Gastroesophageal sphincter (tissue), 4 donors: ENCODE results near the gene IRF2BPL. TPM values are rescaled to one million over a fixed set of nuclear protein-coding genes. Genes with fewer than 3 reads are reported as not detected.
A peak's percentile ranks its signal among the peaks of the same experiment; 100 is the strongest.

Experiments
- ATAC-seq: fragments of 150-250 bp; one replicate; pipeline ENCODE4 v1.9.1; 2016; ENCODE audit warnings: mild to moderate bottlenecking, moderate library complexity
- H3K27ac ChIP-seq, 4 donors: fragments of 200-600 bp; sonication (generic) in 3 of 4; 1 replicate in 3 of 4; 2 replicates in 1 of 4; pipeline ENCODE4 v1.5.1; 2016 to 2019
- H3K27me3 ChIP-seq: fragments of 200-600 bp; sonication (generic); one replicate; pipeline ENCODE4 v1.5.1; 2019
- H3K36me3 ChIP-seq, 2 donors: fragments of 200-600 bp; sonication (generic); one replicate each; pipeline ENCODE4 v1.5.1; 2019; ENCODE audit warnings: control low read depth in 1 of 2
- H3K4me1 ChIP-seq, 3 donors: fragments of 200-600 bp; sonication (generic); 1 replicate in 2 of 3; 2 replicates in 1 of 3; pipeline ENCODE4 v1.5.1; 2016 to 2019; ENCODE audit warnings: control low read depth in 2 of 3
- H3K4me3 ChIP-seq, 2 donors: fragments of 200-600 bp; sonication (generic); one replicate each; pipeline ENCODE4 v1.5.1; 2019; ENCODE audit warnings: mild to moderate bottlenecking in 1 of 2, moderate library complexity in 1 of 2
- H3K9me3 ChIP-seq, 3 donors: fragments of 200-600 bp; sonication (generic); one replicate each; pipeline ENCODE4 v1.5.1; 2017 to 2019; ENCODE audit warnings: control low read depth in 2 of 3
- CTCF ChIP-seq, 4 experiments: fragments of 200-600 bp in 2 of 4; fragments of 450-650 bp in 2 of 4; sonication (generic) in 1 of 4; IDR thresholded peaks; one replicate each; pipeline ENCODE4 v1.5.1; 2017 to 2019; ENCODE audit warnings: antibody characterized with exemption in 4 of 4, mild to moderate bottlenecking in 2 of 4, moderate library complexity in 2 of 4
- EP300 ChIP-seq: sonication (generic); formaldehyde crosslinking; IDR thresholded peaks from one replicate; pipeline ENCODE4 v1.6.1; 2017; ENCODE audit warnings: antibody characterized with exemption, mild to moderate bottlenecking
- POLR2A ChIP-seq, 2 donors: fragments of 450-650 bp; IDR thresholded peaks; one replicate each; pipeline ENCODE4 v1.6.1; 2017; ENCODE audit warnings: antibody characterized with exemption in 2 of 2, mild to moderate bottlenecking in 2 of 2, moderate library complexity in 1 of 2
- POLR2AphosphoS5 ChIP-seq: sonication (generic); formaldehyde crosslinking; IDR thresholded peaks from one replicate; pipeline ENCODE4 v1.6.1; 2017; ENCODE audit warnings: antibody characterized with exemption
- WGBS, 2 donors: methylation state at CpG; one replicate each; pipeline ENCODE4 v1.1.5; 2018; ENCODE audit warnings: low coverage in 1 of 2; 5-methylcytosine and 5-hydroxymethylcytosine counted together
- total RNA-seq, 4 donors: library from RNA; depleted of rRNA; stranded (reverse); fragments of >200 nt; gene quantifications; one replicate each; pipeline ENCODE4 v1.1.0, GENCODE V29; 2016

The IRF2BPL gene
- total RNA-seq, 4 donors from 2014 or later, result 53.7 to 75.6 (median 59.9) TPM

DNA sequence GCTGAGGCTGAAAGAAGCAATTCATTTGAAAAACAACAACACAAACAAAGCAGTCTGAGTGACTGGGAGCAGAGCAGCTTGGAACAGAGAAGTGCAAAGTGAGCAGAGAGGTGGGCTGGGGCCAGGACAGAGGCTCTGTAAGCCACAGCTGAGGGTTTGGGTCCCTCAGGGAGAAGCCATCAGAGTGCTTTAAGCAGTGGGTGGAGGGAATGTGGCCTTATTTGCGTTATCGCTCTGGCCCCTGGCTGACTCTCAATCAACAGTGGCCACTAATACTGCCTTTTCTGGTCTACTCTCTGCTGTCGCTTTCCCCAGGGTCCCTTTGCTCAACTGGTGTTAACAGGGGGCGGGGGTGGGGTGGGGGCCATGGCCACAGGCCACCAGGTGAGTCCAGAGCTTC, 44.2 kb downstream of the IRF2BPL start:
- no peak for ATAC-seq
- Histone ChIP-seq H3K4me3 (no peak overlapping the region), H3K4me1 (no peaks in the 10 kb centered on the region), H3K27ac (no peak overlapping the region), H3K9me3 (peaks cover 0 to 5% (median 0%) of the 10 kb centered on the region in 3 donors), H3K36me3 (no peaks in the 10 kb centered on the region), H3K27me3 (no peaks in the 10 kb centered on the region)
- 67 to 100% methylated on average over 2 of the region's 4 CpGs for WGBS, 2 donors
- TF ChIP-seq POLR2A (IDR thresholded peaks at IDR 0.05) (no peak), EP300 (no peak), POLR2AphosphoS5 (no peak), CTCF (IDR thresholded peaks at IDR 0.05) (no peak)

GRCh38 chr14:76981670-76982069, 46.8 kb downstream of the IRF2BPL start:
- no peak for TF ChIP-seq POLR2A (IDR thresholded peaks at IDR 0.05)
- Histone ChIP-seq H3K36me3 (no peaks in the 10 kb centered on the region), H3K27ac (no peak overlapping the region), H3K27me3 (no peaks in the 10 kb centered on the region), H3K4me1 (no peaks in the 10 kb centered on the region), H3K4me3 (no peak overlapping the region), H3K9me3 (peaks cover 0 to 5% (median 0%) of the 10 kb centered on the region in 3 donors)
- WGBS, 2 donors, result 88% methylated on average over 1 of the region's 1 CpG; no CpG with 5 or more reads in 1 of the 2 donors
- ATAC-seq, result no peak

DNA sequence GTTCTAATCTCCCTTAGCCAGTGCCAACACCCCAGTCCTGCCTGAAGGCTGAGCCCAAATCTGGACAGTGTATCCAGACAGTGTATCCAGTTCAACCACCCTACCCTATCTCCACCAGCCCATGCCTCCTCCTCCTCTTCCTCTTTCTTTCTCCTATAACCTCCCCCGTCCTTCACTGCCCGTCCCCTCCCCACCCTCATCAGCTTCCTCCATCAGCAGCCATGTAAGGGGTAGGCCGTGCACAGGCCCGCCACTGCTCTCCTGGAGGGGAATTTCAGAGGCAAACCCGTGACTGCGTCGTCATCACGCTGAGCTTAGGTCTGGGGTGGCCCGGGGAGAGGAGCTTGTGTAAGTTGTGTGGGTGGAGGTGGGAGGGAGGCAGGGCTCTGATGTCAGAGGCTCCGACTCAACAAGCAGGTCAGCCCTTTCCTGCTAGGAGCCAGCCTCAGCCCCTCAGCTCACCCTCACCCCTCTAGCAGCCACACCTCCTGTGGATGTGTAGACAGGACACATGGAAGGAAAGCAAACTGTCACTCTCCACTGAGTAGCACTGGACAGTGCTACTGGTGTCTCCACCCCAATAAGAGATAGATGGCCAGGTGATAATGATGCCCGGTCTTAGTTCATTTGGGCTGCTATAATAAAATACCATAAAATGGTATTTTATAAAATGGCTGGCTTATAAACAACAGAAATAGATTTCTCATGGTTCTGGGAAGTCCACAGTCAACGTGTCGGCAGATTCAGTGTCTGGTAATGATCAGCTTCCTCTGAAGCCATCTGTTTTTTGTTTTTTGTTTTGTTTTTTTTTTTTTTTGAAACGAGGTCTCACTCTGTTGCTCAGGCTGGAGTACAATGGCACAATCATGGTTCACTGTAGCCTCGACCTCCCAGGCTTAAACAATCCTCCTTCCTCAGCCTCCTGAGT, 50.5 kb downstream of the IRF2BPL start:
- Histone ChIP-seq H3K9me3 (peaks cover 0 to 5% (median 0%) of the 10 kb centered on the region in 3 donors), H3K27ac (no peak overlapping the region), H3K36me3 (no peaks in the 10 kb centered on the region), H3K4me3 (no peak overlapping the region), H3K27me3 (no peaks in the 10 kb centered on the region), H3K4me1 (no peaks in the 10 kb centered on the region)
- WGBS, 2 donors, result 76 to 78% methylated on average over 4 to 6 of the region's 15 CpGs
- TF ChIP-seq POLR2AphosphoS5, result no peak
- no peak for TF ChIP-seq EP300
- no peak for TF ChIP-seq POLR2A (IDR thresholded peaks at IDR 0.05)
- TF ChIP-seq CTCF (IDR thresholded peaks at IDR 0.05), result no peak
- ATAC-seq, result peak; percentile 69

GRCh38 chr14:76976240-76977005, 52.1 kb downstream of the IRF2BPL start:
- H3K27me3 ChIP-seq, result no peaks in the 10 kb centered on the region
- H3K4me3 ChIP-seq, result no peak overlapping the region
- TF ChIP-seq POLR2AphosphoS5 (no peak), POLR2A (IDR thresholded peaks at IDR 0.05) (no peak), EP300 (no peak), CTCF (IDR thresholded peaks at IDR 0.05) (no peak)
- H3K27ac ChIP-seq, result no peak overlapping the region
- H3K4me1 ChIP-seq, result no peaks in the 10 kb centered on the region
- WGBS, 2 donors, result 80% methylated on average over 1 of the region's 7 CpGs; no CpG with 5 or more reads in 1 of the 2 donors
- H3K36me3 ChIP-seq, result no peaks in the 10 kb centered on the region
- peaks cover 0 to under 1% (median 0%) of the 10 kb centered on the region in 3 donors for H3K9me3 ChIP-seq
- no peak for ATAC-seq

DNA sequence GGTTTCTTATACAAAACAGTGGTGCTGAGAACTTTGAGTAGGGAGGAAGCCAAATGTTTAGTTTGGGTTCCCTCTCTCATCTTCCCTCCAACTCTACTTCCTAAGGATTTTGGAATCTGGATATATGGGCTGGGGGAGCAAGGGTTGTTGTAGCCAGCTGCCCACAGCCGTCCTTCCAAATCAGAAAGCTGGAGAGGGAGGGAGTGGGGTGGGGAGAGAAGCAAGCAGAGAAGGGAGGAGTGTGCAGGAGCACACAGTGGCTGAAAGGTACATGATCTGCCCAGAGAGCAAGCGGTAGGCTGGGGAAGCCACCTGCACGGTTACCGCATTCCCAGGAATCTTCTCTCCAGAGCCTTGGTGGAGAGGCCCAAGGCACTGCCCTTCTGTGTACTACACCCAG, 52.7 kb downstream of the IRF2BPL start:
- H3K4me1 ChIP-seq, result no peaks in the 10 kb centered on the region
- no peaks in the 10 kb centered on the region for H3K27me3 ChIP-seq
- H3K36me3 ChIP-seq, result no peaks in the 10 kb centered on the region
- ATAC-seq, result no peak
- WGBS, 2 donors, result 100% methylated on average over 2 of the region's 4 CpGs; no CpG with 5 or more reads in 1 of the 2 donors
- no peak overlapping the region for H3K4me3 ChIP-seq
- no peak overlapping the region for H3K27ac ChIP-seq
- TF ChIP-seq POLR2A (IDR thresholded peaks at IDR 0.05) (no peak), EP300 (no peak), CTCF (IDR thresholded peaks at IDR 0.05) (no peak), POLR2AphosphoS5 (no peak)
- H3K9me3 ChIP-seq, result no peaks in the 10 kb centered on the region
